ENCODE results near the gene LMTK3. TPM values are rescaled to one million over a fixed set of nuclear protein-coding genes. Genes with fewer than 3 reads are reported as not detected.
"Not testable (repeated sequence)": the region's sequence is repeated elsewhere in the genome, so short reads cannot be mapped to it uniquely, and the experiment has no call there.

The LMTK3 gene
- total RNA-seq, 1 experiment from 2014 or later, result 10.6 TPM

DNA sequence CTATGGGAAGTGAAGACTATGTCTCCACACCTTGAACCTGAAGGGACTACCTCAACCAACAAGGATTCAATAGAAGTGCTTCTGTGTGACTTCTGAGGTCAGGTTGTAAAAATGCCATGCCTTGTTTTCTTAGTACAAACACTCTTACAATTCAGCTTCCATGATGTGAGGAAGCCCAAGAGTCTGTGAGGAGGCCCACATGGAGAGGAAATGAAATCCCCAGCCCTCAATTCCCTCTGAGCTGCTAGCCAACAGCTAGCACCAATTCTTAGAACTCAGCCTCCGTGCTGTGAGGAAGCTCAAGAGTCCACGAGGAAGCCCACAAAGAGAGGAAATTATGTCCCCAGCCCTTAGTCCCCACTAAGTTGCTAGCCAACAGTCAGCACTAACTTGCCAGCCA is 12.6 kb upstream of the LMTK3 start:
- H3K9me3 ChIP-seq (ENCODE audit: control insufficient read depth, insufficient read depth, low read depth, low read length), result peaks cover 3% of the 10 kb centered on the region; the same call in 1 of the 2 replicates
- no peak overlapping the region for H3K4me3 ChIP-seq (ENCODE audit: low read depth in 2 of 2, low read length in 2 of 2)
- H3K27me3 ChIP-seq (ENCODE audit: control insufficient read depth, insufficient read depth, low read length), result no peaks in the 10 kb centered on the region
- ChIA-PET CTCF (no interaction called here), POLR2A (no interaction called here)
- TF ChIP-seq SIN3A (IDR thresholded peaks at IDR 0.05; ENCODE audit: borderline replicate concordance, insufficient read depth, low read depth, low read length) (no peak), POLR2AphosphoS5 (IDR thresholded peaks at IDR 0.05; ENCODE audit: low read depth, low read length) (no peak), TCF7L2 (IDR thresholded peaks at IDR 0.05; ENCODE audit: low read depth, low read length) (no peak)
- TF ChIP-seq, protein P1, sequence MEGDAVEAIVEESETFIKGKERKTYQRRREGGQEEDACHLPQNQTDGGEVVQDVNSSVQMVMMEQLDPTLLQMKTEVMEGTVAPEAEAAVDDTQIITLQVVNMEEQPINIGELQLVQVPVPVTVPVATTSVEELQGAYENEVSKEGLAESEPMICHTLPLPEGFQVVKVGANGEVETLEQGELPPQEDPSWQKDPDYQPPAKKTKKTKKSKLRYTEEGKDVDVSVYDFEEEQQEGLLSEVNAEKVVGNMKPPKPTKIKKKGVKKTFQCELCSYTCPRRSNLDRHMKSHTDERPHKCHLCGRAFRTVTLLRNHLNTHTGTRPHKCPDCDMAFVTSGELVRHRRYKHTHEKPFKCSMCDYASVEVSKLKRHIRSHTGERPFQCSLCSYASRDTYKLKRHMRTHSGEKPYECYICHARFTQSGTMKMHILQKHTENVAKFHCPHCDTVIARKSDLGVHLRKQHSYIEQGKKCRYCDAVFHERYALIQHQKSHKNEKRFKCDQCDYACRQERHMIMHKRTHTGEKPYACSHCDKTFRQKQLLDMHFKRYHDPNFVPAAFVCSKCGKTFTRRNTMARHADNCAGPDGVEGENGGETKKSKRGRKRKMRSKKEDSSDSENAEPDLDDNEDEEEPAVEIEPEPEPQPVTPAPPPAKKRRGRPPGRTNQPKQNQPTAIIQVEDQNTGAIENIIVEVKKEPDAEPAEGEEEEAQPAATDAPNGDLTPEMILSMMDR (IDR thresholded peaks at IDR 0.05), result no peak
- ATAC-seq (no peak), DNase-seq (ENCODE audit: low read depth, low spot score) (no peak)
- intact Hi-C loops (cut with micrococcal nuclease; ENCODE audit: unreplicated experiment), result no loop called here
- in situ Hi-C loops (cut with HindIII; ENCODE audit: low pct_unique_long_range_greater_than_20kb, low sequenced_read_pairs), result no loop called here
- no peaks in the 10 kb centered on the region for H3K4me1 ChIP-seq (ENCODE audit: control insufficient read depth, insufficient read depth, low read length)
- no peak overlapping the region for H3K27ac ChIP-seq (ENCODE audit: low read length)
- BruUV-seq (replicated peaks), result no TSS peak
- H3K36me3 ChIP-seq (ENCODE audit: control insufficient read depth, insufficient read depth, low read length), result no peaks in the 10 kb centered on the region

- ChIA-PET CTCF (no interaction called here), POLR2A (interaction anchor here (0.6 kb wide), 1 partner anchor 43 kb away, joined by 3 read pairs; no protein-coding TSS in a partner anchor)
- ATAC-seq (no peak), DNase-seq (ENCODE audit: low read depth, low spot score) (no peak)
- no peaks in the 10 kb centered on the region; the same call in 1 of the 2 replicates for H3K9me3 ChIP-seq (ENCODE audit: control insufficient read depth, insufficient read depth, low read depth, low read length)
- no peak for TF ChIP-seq TCF7L2 (IDR thresholded peaks at IDR 0.05; ENCODE audit: low read depth, low read length)
- TF ChIP-seq SIN3A (IDR thresholded peaks at IDR 0.05; ENCODE audit: borderline replicate concordance, insufficient read depth, low read depth, low read length), result no peak
- TF ChIP-seq, protein P2, sequence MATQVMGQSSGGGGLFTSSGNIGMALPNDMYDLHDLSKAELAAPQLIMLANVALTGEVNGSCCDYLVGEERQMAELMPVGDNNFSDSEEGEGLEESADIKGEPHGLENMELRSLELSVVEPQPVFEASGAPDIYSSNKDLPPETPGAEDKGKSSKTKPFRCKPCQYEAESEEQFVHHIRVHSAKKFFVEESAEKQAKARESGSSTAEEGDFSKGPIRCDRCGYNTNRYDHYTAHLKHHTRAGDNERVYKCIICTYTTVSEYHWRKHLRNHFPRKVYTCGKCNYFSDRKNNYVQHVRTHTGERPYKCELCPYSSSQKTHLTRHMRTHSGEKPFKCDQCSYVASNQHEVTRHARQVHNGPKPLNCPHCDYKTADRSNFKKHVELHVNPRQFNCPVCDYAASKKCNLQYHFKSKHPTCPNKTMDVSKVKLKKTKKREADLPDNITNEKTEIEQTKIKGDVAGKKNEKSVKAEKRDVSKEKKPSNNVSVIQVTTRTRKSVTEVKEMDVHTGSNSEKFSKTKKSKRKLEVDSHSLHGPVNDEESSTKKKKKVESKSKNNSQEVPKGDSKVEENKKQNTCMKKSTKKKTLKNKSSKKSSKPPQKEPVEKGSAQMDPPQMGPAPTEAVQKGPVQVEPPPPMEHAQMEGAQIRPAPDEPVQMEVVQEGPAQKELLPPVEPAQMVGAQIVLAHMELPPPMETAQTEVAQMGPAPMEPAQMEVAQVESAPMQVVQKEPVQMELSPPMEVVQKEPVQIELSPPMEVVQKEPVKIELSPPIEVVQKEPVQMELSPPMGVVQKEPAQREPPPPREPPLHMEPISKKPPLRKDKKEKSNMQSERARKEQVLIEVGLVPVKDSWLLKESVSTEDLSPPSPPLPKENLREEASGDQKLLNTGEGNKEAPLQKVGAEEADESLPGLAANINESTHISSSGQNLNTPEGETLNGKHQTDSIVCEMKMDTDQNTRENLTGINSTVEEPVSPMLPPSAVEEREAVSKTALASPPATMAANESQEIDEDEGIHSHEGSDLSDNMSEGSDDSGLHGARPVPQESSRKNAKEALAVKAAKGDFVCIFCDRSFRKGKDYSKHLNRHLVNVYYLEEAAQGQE (IDR thresholded peaks at IDR 0.05; ENCODE audit: insufficient read depth in 1 of 2, low read depth in 2 of 2, low read length in 1 of 2), result no peak
- TF ChIP-seq, protein P1 (IDR thresholded peaks at IDR 0.05), result no peak
- no peaks in the 10 kb centered on the region for H3K27me3 ChIP-seq (ENCODE audit: control insufficient read depth, insufficient read depth, low read length)
- H3K36me3 ChIP-seq (ENCODE audit: control insufficient read depth, insufficient read depth, low read length), result no peaks in the 10 kb centered on the region
- no peak overlapping the region for H3K27ac ChIP-seq (ENCODE audit: low read length)
- H3K4me1 ChIP-seq (ENCODE audit: control insufficient read depth, insufficient read depth, low read length), result peaks cover 4% of the 10 kb centered on the region; the same call in 1 of the 2 replicates
- H3K4me3 ChIP-seq (ENCODE audit: low read depth in 2 of 2, low read length in 2 of 2), result no peak overlapping the region
- intact Hi-C loops (cut with micrococcal nuclease; ENCODE audit: unreplicated experiment) (no loop called here), in situ Hi-C loops (cut with HindIII; ENCODE audit: low pct_unique_long_range_greater_than_20kb, low sequenced_read_pairs) (no loop called here)
- no TSS peak for BruUV-seq (replicated peaks)
Measured at GRCh38 chr19:48520134-48520533, 8.5 kb upstream of the LMTK3 start.

- BruUV-seq (replicated peaks); in situ Hi-C loops (cut with HindIII; ENCODE audit: low pct_unique_long_range_greater_than_20kb, low sequenced_read_pairs): not testable (repeated sequence)
Measured at GRCh38 chr19:48519426-48519825, 7.8 kb upstream of the LMTK3 start.

More at GRCh38 chr19:48519426-48519825, 7.8 kb upstream of the LMTK3 start:
- H3K4me3 ChIP-seq (ENCODE audit: low read depth in 2 of 2, low read length in 2 of 2); intact Hi-C loops (cut with micrococcal nuclease; ENCODE audit: unreplicated experiment); H3K9me3 ChIP-seq (ENCODE audit: control insufficient read depth, insufficient read depth, low read depth, low read length); CTCF ChIA-PET; H3K36me3 ChIP-seq (ENCODE audit: control insufficient read depth, insufficient read depth, low read length); H3K27ac ChIP-seq (ENCODE audit: low read length); DNase-seq (ENCODE audit: low read depth, low spot score); H3K4me1 ChIP-seq (ENCODE audit: control insufficient read depth, insufficient read depth, low read length); H3K27me3 ChIP-seq (ENCODE audit: control insufficient read depth, insufficient read depth, low read length); ATAC-seq; POLR2A ChIA-PET: not testable (repeated sequence)
